HL-60 (cell line): Measurements from ENCODE around the gene EXOC4.

Source experiments
- POLR2AphosphoS5 ChIP-seq: IDR thresholded peaks from 2 replicates; pipeline ENCODE4 v1.6.1; 2012; ENCODE audit warnings: low read depth
- TF ChIP-seq, protein P1 (sequence below): IDR thresholded peaks from one replicate; pipeline ENCODE4 v1.5.1; 2011; ENCODE audit warnings: low read length, control low read depth, inconsistent platforms; ENCODE audit not compliant: insufficient read depth
- TF ChIP-seq, protein P2 (sequence below): IDR thresholded peaks from 2 replicates; pipeline ENCODE4 v1.6.1; 2012; ENCODE audit warnings: low read depth; ENCODE audit not compliant: insufficient replicate concordance

GRCh38 chr7:133795068-133795665 lies 542.3 kb downstream of the EXOC4 start:
- no peak for TF ChIP-seq POLR2AphosphoS5
- TF ChIP-seq, protein P1, sequence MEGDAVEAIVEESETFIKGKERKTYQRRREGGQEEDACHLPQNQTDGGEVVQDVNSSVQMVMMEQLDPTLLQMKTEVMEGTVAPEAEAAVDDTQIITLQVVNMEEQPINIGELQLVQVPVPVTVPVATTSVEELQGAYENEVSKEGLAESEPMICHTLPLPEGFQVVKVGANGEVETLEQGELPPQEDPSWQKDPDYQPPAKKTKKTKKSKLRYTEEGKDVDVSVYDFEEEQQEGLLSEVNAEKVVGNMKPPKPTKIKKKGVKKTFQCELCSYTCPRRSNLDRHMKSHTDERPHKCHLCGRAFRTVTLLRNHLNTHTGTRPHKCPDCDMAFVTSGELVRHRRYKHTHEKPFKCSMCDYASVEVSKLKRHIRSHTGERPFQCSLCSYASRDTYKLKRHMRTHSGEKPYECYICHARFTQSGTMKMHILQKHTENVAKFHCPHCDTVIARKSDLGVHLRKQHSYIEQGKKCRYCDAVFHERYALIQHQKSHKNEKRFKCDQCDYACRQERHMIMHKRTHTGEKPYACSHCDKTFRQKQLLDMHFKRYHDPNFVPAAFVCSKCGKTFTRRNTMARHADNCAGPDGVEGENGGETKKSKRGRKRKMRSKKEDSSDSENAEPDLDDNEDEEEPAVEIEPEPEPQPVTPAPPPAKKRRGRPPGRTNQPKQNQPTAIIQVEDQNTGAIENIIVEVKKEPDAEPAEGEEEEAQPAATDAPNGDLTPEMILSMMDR = no peak
- TF ChIP-seq, protein P2, sequence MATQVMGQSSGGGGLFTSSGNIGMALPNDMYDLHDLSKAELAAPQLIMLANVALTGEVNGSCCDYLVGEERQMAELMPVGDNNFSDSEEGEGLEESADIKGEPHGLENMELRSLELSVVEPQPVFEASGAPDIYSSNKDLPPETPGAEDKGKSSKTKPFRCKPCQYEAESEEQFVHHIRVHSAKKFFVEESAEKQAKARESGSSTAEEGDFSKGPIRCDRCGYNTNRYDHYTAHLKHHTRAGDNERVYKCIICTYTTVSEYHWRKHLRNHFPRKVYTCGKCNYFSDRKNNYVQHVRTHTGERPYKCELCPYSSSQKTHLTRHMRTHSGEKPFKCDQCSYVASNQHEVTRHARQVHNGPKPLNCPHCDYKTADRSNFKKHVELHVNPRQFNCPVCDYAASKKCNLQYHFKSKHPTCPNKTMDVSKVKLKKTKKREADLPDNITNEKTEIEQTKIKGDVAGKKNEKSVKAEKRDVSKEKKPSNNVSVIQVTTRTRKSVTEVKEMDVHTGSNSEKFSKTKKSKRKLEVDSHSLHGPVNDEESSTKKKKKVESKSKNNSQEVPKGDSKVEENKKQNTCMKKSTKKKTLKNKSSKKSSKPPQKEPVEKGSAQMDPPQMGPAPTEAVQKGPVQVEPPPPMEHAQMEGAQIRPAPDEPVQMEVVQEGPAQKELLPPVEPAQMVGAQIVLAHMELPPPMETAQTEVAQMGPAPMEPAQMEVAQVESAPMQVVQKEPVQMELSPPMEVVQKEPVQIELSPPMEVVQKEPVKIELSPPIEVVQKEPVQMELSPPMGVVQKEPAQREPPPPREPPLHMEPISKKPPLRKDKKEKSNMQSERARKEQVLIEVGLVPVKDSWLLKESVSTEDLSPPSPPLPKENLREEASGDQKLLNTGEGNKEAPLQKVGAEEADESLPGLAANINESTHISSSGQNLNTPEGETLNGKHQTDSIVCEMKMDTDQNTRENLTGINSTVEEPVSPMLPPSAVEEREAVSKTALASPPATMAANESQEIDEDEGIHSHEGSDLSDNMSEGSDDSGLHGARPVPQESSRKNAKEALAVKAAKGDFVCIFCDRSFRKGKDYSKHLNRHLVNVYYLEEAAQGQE = no peak
